SK-N-SH (cell line): Measurements from ENCODE around the gene PELI2. TPM values are rescaled to one million over a fixed set of nuclear protein-coding genes. Genes with fewer than 3 reads are reported as not detected.

Source experiments
- CTCF ChIA-PET: fragments of 300-600, 350-600 bp; formaldehyde crosslinking; extraction: SDS; loops from one replicate; lab custom pipeline; 2021; lab: Yijun Ruan, JAX
- POLR2A ChIA-PET: fragments of 350-600 bp; sonication (Branson Sonifier 250); formaldehyde crosslinking; extraction: SDS; loops from one replicate; lab custom pipeline; 2020; ENCODE audit warnings: antibody characterized with exemption, inconsistent platforms; lab: Yijun Ruan, JAX
- DNase-seq: peaks from one replicate; pipeline ENCODE4 v3.0.0; 2012
- H2AFZ ChIP-seq: fragments of 200-600 bp; sonication (generic); 2 replicates; pipeline ENCODE4 v1.8.1; 2016; ENCODE audit warnings: antibody characterized with exemption, mild to moderate bottlenecking, low read depth
- H3F3A ChIP-seq: fragments of 200-600 bp; sonication (generic); replicated peaks from 2 replicates; pipeline ENCODE3; 2016; ENCODE audit warnings: antibody characterized with exemption, mild to moderate bottlenecking; ENCODE audit not compliant: insufficient read depth
- H3K27ac ChIP-seq, 2 experiments: fragments of 200-500 bp in 1 of 2; fragments of 200-600 bp in 1 of 2; sonication (Bioruptor generic) in 1 of 2; sonication (generic), shearing (Covaris generic) in 1 of 2; 2 replicates each; pipeline versions ENCODE4 v1.5.1 to v1.6.1; 2014 to 2016; ENCODE audit warnings: low read depth in 2 of 2, inconsistent platforms in 1 of 2, low read length in 1 of 2, mild to moderate bottlenecking in 1 of 2, mixed read lengths in 1 of 2
- H3K27me3 ChIP-seq: fragments of 200-600 bp; sonication (generic), shearing (Covaris generic); 2 replicates; pipeline ENCODE4 v1.6.1; 2016; ENCODE audit warnings: mixed run types; ENCODE audit not compliant: insufficient read depth
- H3K36me3 ChIP-seq, 2 experiments: fragments of 200-500 bp in 1 of 2; fragments of 200-600 bp in 1 of 2; sonication (Bioruptor generic) in 1 of 2; sonication (generic) in 1 of 2; replicated peaks in 1 of 2; 2 replicates each; pipeline versions ENCODE3 to v1.5.1; 2014 to 2016; ENCODE audit warnings: low read length in 1 of 2, mild to moderate bottlenecking in 1 of 2; ENCODE audit not compliant: insufficient read depth in 2 of 2, control insufficient read depth in 1 of 2
- H3K4me1 ChIP-seq, 2 experiments: fragments of 200-500 bp in 1 of 2; fragments of 200-600 bp in 1 of 2; sonication (Bioruptor generic) in 1 of 2; sonication (generic), shearing (Covaris generic) in 1 of 2; 2 replicates each; pipeline versions ENCODE4 v1.5.1 to v1.6.1; 2014 to 2016; ENCODE audit warnings: low read depth in 1 of 2, low read length in 1 of 2, mixed run types in 1 of 2; ENCODE audit not compliant: insufficient read depth in 2 of 2, control insufficient read depth in 1 of 2
- H3K4me2 ChIP-seq: fragments of 200-600 bp; sonication (generic), shearing (Covaris generic); 2 replicates; pipeline ENCODE4 v1.6.1; 2017; ENCODE audit warnings: mixed run types
- H3K4me3 ChIP-seq, 2 experiments: fragments of 200-500 bp in 1 of 2; fragments of 200-600 bp in 1 of 2; sonication (Bioruptor generic) in 1 of 2; sonication (generic), shearing (Covaris generic) in 1 of 2; 2 replicates each; pipeline versions ENCODE4 v1.5.1 to v1.8.1; 2014 to 2016; ENCODE audit warnings: low read depth in 2 of 2, inconsistent platforms in 1 of 2, low read length in 1 of 2, mild to moderate bottlenecking in 1 of 2, mixed read lengths in 1 of 2, moderate library complexity in 1 of 2
- H3K79me2 ChIP-seq: fragments of 200-600 bp; sonication (generic); 2 replicates; pipeline ENCODE4 v1.8.1; 2017; ENCODE audit warnings: mild to moderate bottlenecking; ENCODE audit not compliant: insufficient read depth
- H3K9ac ChIP-seq: fragments of 200-600 bp; sonication (generic); 2 replicates; pipeline ENCODE4 v1.6.1; 2017; ENCODE audit warnings: mixed run types
- H3K9me2 ChIP-seq: fragments of 200-600 bp; sonication (generic); 2 replicates; pipeline ENCODE4 v1.6.1; 2017; ENCODE audit warnings: mixed run types
- H3K9me3 ChIP-seq: fragments of 200-600 bp; sonication (generic); 2 replicates; pipeline ENCODE4 v1.6.1; 2017; ENCODE audit warnings: mixed run types, mild to moderate bottlenecking, moderate library complexity
- H4K20me1 ChIP-seq: fragments of 200-600 bp; sonication (generic); 2 replicates; pipeline ENCODE4 v1.6.1; 2017; ENCODE audit warnings: mild to moderate bottlenecking, mixed run types; ENCODE audit not compliant: insufficient read depth
- EP300 ChIP-seq, 2 experiments: IDR thresholded peaks; 2 replicates each; pipeline versions ENCODE4 v1.4.0 to v1.6.1; 2012; ENCODE audit warnings: borderline replicate concordance in 1 of 2, low read depth in 1 of 2, low read length in 1 of 2
- FOSL2 ChIP-seq: IDR thresholded peaks from 2 replicates; pipeline ENCODE4 v1.4.0; 2012; ENCODE audit warnings: low read depth, mild to moderate bottlenecking, moderate library complexity, borderline replicate concordance
- FOXJ3 ChIP-seq: sonication (generic); formaldehyde crosslinking; IDR thresholded peaks from 2 replicates; pipeline ENCODE4 v1.5.1; 2020; ENCODE audit warnings: mild to moderate bottlenecking, missing genetic modification reagents
- FOXM1 ChIP-seq: IDR thresholded peaks from 2 replicates; pipeline ENCODE4 v1.4.0; 2012; ENCODE audit warnings: low read depth, mild to moderate bottlenecking
- GATA2 ChIP-seq: sonication (generic); formaldehyde crosslinking; IDR thresholded peaks from 2 replicates; pipeline ENCODE4 v1.5.0; 2020; ENCODE audit warnings: mild to moderate bottlenecking, missing genetic modification reagents
- JUND ChIP-seq: IDR thresholded peaks from 2 replicates; pipeline ENCODE4 v1.4.0; 2012
- RCOR1 ChIP-seq: fragments of 150-350 bp; IDR thresholded peaks from 2 replicates; pipeline ENCODE4 v1.6.1; 2017; ENCODE audit warnings: antibody characterized with exemption, low read length
- RXRA ChIP-seq: IDR thresholded peaks from 2 replicates; pipeline ENCODE4 v1.4.0; 2012; ENCODE audit warnings: low read depth, mild to moderate bottlenecking, borderline replicate concordance
- SMC3 ChIP-seq: IDR thresholded peaks from 2 replicates; pipeline ENCODE4 v1.6.1; 2012; ENCODE audit warnings: low read depth, low read length, improper control_type of control experiment
- TAF1 ChIP-seq: IDR thresholded peaks from 2 replicates; pipeline ENCODE4 v1.6.1; 2012; ENCODE audit warnings: low read depth, mild to moderate bottlenecking, low read length, moderate library complexity, borderline replicate concordance
- TCF12 ChIP-seq: IDR thresholded peaks from 2 replicates; pipeline ENCODE4 v1.4.0; 2012
- WGBS: methylation state at CpG from one replicate; pipeline ENCODE4 v1.1.6; 2017; ENCODE audit warnings: low lambda C conversion rate; 5-methylcytosine and 5-hydroxymethylcytosine counted together
- polyA plus RNA-seq, 3 experiments: library from polyadenylated mRNA; depleted of rRNA; stranded (reverse); fragments of >200 nt; gene quantifications; 2 replicates each; pipeline ENCODE4 v1.2.3, GENCODE V29; 2012
- TF ChIP-seq, protein P1 (sequence below): IDR thresholded peaks from 2 replicates; pipeline ENCODE4 v1.4.0; 2012; ENCODE audit warnings: low read depth, borderline replicate concordance
- TF ChIP-seq, protein P2 (sequence below): IDR thresholded peaks from 2 replicates; pipeline ENCODE4 v1.6.1; 2012; ENCODE audit warnings: mild to moderate bottlenecking, low read depth, low read length, moderate library complexity
- TF ChIP-seq, protein P3 (sequence below): fragments of 200-600 bp; sonication (generic); IDR thresholded peaks from 2 replicates; pipeline ENCODE4 v1.6.1; 2017; ENCODE audit warnings: antibody characterized with exemption, mild to moderate bottlenecking, moderate library complexity
- TF ChIP-seq, protein P4 (sequence below): IDR thresholded peaks from 2 replicates; pipeline ENCODE4 v1.4.0; 2012; ENCODE audit warnings: low read depth

The PELI2 gene
- polyA plus RNA-seq, 1 of the 3 experiments (the other 2 are of a cell fraction): not detected

DNA sequence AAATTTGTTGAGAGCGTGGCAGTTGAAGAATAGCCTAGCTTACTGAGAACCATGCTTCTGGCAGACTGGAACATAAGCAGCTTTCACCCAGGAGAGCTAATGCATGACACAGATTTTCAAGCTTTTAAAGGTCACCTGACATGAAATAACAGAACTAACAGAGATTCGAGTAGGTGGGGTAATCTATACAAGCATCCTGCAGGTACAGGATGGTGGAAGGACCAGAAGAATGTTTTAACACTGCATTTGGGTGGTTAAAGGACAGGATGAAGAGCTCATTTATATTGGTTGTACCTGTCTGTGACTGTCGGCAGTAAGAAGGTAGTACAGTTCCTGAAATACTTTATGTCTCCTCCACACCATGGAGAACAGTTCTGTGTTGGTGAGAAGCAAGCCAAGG, 8.9 kb downstream of the PELI2 start:
- H3K27me3 ChIP-seq: peaks cover 53% of the 10 kb centered on the region
- H2AFZ ChIP-seq: no peak overlapping the region
- H3K9me3 ChIP-seq: no peaks in the 10 kb centered on the region
- DNase-seq: no peak
- WGBS: 4% methylated on average over 3 of the region's 3 CpGs
- H3K4me2 ChIP-seq: no peak overlapping the region
- H3K9me2 ChIP-seq: no peaks in the 10 kb centered on the region
- no peak overlapping the region for H3K9ac ChIP-seq
- H3K4me1 ChIP-seq: no peaks in the 10 kb centered on the region
- H3K79me2 ChIP-seq: no peaks in the 10 kb centered on the region
- no peak overlapping the region for H3K4me3 ChIP-seq
- TF ChIP-seq, protein P1, sequence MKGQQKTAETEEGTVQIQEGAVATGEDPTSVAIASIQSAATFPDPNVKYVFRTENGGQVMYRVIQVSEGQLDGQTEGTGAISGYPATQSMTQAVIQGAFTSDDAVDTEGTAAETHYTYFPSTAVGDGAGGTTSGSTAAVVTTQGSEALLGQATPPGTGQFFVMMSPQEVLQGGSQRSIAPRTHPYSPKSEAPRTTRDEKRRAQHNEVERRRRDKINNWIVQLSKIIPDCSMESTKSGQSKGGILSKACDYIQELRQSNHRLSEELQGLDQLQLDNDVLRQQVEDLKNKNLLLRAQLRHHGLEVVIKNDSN: no peak
- TF ChIP-seq TCF12: no peak
- no peaks in the 10 kb centered on the region for H4K20me1 ChIP-seq
- H3K36me3 ChIP-seq: no peaks in the 10 kb centered on the region
- no peaks in the 10 kb centered on the region for H3F3A ChIP-seq
- no peak overlapping the region for H3K27ac ChIP-seq
- POLR2A ChIA-PET: no interaction called here
- CTCF ChIA-PET: interaction anchor here (1.1 kb wide), 1 partner anchor 18 kb away, joined by 3 read pairs; no protein-coding TSS in a partner anchor

DNA sequence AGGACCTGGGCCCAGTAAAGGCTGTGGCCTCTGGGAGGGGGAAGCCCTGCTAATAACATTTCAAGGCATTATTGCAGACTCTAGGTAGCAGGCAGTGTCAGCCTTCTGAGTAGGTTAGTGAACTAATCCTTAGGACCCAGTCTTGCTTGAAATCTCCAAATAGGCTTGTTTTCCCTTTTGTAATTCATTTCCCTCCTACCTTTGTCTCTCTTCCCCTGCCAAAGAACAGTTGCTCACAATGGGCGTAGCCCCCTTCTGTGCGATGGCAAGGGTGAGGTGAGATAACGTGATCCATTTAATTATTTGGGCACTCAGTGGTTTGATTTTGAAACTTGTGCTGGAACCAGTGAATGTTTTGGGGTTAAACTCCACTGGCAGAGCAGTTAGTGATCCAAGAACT, 10.9 kb downstream of the PELI2 start:
- Histone ChIP-seq H3K4me2 (no peak overlapping the region), H3K9me3 (no peaks in the 10 kb centered on the region), H4K20me1 (no peaks in the 10 kb centered on the region), H3K36me3 (no peaks in the 10 kb centered on the region), H3K4me1 (no peaks in the 10 kb centered on the region), H3K79me2 (no peaks in the 10 kb centered on the region), H2AFZ (no peak overlapping the region), H3K27me3 (peaks cover 51% of the 10 kb centered on the region), H3K9ac (no peak overlapping the region), H3K9me2 (no peaks in the 10 kb centered on the region), H3K4me3 (no peak overlapping the region), H3K27ac (no peak overlapping the region), H3F3A (no peaks in the 10 kb centered on the region)
- ChIA-PET CTCF (no interaction called here), POLR2A (no interaction called here)
- TF ChIP-seq, protein P2, sequence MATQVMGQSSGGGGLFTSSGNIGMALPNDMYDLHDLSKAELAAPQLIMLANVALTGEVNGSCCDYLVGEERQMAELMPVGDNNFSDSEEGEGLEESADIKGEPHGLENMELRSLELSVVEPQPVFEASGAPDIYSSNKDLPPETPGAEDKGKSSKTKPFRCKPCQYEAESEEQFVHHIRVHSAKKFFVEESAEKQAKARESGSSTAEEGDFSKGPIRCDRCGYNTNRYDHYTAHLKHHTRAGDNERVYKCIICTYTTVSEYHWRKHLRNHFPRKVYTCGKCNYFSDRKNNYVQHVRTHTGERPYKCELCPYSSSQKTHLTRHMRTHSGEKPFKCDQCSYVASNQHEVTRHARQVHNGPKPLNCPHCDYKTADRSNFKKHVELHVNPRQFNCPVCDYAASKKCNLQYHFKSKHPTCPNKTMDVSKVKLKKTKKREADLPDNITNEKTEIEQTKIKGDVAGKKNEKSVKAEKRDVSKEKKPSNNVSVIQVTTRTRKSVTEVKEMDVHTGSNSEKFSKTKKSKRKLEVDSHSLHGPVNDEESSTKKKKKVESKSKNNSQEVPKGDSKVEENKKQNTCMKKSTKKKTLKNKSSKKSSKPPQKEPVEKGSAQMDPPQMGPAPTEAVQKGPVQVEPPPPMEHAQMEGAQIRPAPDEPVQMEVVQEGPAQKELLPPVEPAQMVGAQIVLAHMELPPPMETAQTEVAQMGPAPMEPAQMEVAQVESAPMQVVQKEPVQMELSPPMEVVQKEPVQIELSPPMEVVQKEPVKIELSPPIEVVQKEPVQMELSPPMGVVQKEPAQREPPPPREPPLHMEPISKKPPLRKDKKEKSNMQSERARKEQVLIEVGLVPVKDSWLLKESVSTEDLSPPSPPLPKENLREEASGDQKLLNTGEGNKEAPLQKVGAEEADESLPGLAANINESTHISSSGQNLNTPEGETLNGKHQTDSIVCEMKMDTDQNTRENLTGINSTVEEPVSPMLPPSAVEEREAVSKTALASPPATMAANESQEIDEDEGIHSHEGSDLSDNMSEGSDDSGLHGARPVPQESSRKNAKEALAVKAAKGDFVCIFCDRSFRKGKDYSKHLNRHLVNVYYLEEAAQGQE: no peak
- TF ChIP-seq RXRA (no peak), FOXM1 (no peak), SMC3 (no peak), JUND (no peak), GATA2 (CRISPR knock-in tag) (no peak), FOSL2 (no peak), TAF1 (no peak), EP300 (IDR thresholded peaks at IDR 0.05; ENCODE audit: borderline replicate concordance in 1 of 2, low read depth in 1 of 2, low read length in 1 of 2) (no peak), RCOR1 (no peak), FOXJ3 (CRISPR knock-in tag) (no peak)
- TF ChIP-seq, protein P3, sequence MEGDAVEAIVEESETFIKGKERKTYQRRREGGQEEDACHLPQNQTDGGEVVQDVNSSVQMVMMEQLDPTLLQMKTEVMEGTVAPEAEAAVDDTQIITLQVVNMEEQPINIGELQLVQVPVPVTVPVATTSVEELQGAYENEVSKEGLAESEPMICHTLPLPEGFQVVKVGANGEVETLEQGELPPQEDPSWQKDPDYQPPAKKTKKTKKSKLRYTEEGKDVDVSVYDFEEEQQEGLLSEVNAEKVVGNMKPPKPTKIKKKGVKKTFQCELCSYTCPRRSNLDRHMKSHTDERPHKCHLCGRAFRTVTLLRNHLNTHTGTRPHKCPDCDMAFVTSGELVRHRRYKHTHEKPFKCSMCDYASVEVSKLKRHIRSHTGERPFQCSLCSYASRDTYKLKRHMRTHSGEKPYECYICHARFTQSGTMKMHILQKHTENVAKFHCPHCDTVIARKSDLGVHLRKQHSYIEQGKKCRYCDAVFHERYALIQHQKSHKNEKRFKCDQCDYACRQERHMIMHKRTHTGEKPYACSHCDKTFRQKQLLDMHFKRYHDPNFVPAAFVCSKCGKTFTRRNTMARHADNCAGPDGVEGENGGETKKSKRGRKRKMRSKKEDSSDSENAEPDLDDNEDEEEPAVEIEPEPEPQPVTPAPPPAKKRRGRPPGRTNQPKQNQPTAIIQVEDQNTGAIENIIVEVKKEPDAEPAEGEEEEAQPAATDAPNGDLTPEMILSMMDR: no peak
- TF ChIP-seq, protein P4, sequence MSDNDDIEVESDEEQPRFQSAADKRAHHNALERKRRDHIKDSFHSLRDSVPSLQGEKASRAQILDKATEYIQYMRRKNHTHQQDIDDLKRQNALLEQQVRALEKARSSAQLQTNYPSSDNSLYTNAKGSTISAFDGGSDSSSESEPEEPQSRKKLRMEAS: no peak
- TF ChIP-seq, protein P1: no peak
- WGBS: 17% methylated on average over 3 of the region's 3 CpGs
- DNase-seq: no peak
